ENCODE measurements around the gene OSBPL2.

Gene OSBPL2

DNA sequence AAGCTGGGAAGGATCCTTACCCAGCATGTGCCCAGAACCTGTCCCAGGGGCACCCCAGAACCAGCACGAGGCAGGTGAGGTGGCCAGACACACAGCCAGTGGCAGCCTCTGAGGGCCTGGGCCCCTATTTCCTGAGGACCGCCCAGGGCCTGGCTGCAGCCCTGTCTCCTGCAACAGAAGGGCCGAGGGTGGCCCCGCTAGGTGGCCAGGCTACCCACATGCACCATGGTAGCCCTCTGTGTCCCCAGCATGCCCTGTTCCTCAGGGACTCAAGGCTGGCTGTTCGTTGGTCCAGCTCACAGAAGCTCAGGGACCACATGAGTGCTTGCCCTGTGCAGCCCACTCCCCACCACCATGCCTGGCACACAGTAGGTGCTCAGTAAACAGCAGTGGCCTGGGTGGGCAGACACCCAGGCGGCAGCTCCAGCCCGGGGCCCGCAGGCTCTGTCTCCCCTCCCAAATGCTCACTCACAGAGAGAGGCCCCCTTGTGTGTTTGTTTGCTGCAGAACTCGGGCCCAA lies 26.5 kb upstream of the OSBPL2 start:
- TF ChIP-seq POLR2A (IDR thresholded peaks at IDR 0.05; ENCODE audit: low read depth, low read length): no peak
- FAIRE-seq (no peak), DNase-seq (ENCODE audit: insufficient read length, low spot score) (no peak)

- DNase-seq (ENCODE audit: insufficient read length, low spot score): no peak
- no peak for FAIRE-seq
- TF ChIP-seq POLR2A (IDR thresholded peaks at IDR 0.05; ENCODE audit: low read depth, low read length): no peak
Observed at GRCh38 chr20:62212299-62212698, 26.0 kb upstream of the OSBPL2 start.

GRCh38 chr20:62214067-62214466 lies 24.3 kb upstream of the OSBPL2 start:
- TF ChIP-seq POLR2A (IDR thresholded peaks at IDR 0.05; ENCODE audit: low read depth, low read length): no peak
- FAIRE-seq: no peak
- no peak for DNase-seq (ENCODE audit: insufficient read length, low spot score)

- TF ChIP-seq POLR2A (IDR thresholded peaks at IDR 0.05; ENCODE audit: low read depth, low read length): no peak
- DNase-seq (ENCODE audit: insufficient read length, low spot score) (no peak), FAIRE-seq (no peak)
Observed at GRCh38 chr20:62215020-62215990, 23.0 kb upstream of the OSBPL2 start.

DNA sequence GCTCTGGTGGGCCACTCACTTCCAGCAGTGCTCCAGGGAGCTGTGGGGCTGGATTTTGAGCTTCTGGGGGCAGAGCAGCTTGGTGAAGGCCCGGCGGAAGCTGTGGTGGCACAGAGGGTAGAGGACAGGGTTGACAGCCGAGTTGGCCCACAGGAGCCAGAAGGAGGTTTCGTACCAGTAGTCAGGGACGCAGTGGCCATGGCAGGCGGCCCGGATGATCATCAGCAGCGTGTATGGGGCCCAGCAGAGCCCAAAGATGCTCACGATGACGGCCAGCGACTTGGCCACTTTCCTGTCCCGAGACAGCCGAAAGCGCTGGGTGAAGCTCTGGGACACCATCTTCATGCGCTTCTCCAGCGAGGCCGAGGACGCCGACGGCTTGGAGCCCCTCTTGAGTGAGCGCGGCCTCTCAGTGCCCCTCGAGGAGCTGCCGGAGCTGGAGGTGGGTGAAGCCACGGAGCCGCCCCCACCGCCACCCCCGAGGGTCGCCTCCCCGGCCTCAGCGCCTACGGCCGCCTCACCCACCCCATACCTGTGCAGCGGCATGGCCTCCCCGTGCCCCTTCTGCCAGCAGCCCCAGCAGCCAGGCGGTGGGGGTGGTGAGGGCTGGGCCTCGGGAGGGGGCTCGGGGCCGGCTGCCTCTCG lies 22.2 kb upstream of the OSBPL2 start:
- DNase-seq (ENCODE audit: insufficient read length, low spot score) (no peak), FAIRE-seq (no peak)
- TF ChIP-seq POLR2A (IDR thresholded peaks at IDR 0.05; ENCODE audit: low read depth, low read length): no peak

DNA sequence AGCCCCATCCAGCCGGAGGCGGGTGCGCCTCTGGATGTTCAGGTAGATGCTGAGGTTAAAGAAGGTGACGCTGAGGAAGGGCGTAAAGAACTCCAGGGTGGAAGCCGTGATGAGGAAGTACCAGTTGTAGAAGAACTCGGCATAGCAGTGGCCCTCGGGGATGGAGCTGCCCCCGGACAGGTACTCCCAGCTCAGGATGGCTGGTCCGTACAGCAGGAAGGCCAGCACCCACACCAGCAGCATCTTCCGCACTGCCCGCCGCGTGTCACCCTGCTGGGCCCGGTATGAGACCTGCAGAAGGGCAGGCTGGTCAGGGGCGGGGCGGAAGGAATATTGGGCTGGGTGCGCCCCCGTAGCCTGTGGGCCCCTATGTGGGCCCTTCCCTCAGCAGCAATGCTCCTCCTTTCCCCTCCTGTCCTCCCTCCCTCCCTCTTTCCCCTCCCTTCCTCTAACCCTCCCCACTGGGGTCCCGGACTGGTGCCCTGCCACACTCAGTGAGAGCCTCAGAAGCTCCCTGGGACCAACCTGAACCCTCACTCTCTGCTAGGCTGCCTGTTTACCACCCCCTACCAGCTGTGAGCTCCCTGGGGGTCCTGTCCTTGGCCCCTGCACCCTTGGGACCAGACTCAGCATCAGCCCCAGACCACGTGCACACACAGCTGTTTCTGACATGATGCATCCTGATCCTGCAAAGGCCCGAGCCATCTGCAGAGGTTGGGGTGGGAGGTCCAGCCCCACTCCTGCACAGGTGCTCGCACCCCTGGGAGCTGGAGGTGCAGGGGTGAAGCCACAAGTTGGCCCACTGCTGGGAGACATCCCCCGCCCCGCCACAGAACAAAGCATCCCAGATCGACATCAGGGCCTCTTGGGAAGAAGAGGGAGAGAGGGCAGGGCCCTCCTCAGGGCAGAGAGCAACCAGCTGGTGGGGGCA lies 21.4 kb upstream of the OSBPL2 start:
- no peak for FAIRE-seq
- DNase-seq (ENCODE audit: insufficient read length, low spot score): no peak

DNA sequence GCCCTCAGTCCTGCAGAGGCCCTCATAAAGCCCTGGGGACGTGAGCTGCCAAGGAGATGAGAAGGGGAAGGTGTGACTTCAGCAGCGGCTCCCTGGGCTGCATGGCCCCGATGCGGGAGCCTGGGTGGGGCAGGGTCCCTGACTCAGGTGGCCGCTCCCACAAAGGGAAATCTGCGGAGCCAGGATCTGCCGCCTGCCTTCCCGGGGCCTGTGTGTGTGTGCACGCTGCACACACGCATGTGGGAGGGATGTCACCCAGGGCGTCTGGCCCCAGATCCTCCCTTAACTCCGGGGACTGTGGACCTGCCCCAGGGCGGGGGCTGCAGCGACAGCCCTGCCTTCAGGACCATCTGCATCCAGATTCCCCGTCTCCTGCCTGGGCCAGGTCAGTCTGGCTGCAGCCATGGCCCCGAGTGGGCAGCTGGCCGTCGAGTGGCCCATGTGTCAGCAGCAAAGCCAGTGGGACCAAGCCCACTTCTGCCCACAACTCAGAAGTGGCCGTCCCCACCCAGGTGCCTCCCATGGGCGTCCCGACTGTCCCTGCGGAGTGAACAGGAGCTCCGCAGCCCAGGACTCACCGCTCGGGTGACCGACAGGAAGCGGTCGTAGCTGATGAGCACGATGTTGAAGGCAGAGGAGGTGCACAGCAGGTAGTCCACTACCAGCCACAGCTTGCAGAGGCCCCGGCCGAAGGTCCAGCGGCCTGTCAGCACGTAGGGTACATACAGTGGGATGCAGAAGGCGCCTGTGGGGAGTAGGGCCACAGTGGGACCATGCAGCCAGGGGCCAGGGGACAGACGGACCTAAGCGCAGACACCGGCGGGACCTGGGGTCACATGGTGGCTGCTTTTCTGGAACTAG lies 20.2 kb upstream of the OSBPL2 start:
- TF ChIP-seq POLR2A (IDR thresholded peaks at IDR 0.05; ENCODE audit: low read depth, low read length): no peak
- no peak for FAIRE-seq

More for the DNA sequence above, 21.4 kb upstream of the OSBPL2 start:
- TF ChIP-seq POLR2A (IDR thresholded peaks at IDR 0.05; ENCODE audit: low read depth, low read length): no peak

DNA sequence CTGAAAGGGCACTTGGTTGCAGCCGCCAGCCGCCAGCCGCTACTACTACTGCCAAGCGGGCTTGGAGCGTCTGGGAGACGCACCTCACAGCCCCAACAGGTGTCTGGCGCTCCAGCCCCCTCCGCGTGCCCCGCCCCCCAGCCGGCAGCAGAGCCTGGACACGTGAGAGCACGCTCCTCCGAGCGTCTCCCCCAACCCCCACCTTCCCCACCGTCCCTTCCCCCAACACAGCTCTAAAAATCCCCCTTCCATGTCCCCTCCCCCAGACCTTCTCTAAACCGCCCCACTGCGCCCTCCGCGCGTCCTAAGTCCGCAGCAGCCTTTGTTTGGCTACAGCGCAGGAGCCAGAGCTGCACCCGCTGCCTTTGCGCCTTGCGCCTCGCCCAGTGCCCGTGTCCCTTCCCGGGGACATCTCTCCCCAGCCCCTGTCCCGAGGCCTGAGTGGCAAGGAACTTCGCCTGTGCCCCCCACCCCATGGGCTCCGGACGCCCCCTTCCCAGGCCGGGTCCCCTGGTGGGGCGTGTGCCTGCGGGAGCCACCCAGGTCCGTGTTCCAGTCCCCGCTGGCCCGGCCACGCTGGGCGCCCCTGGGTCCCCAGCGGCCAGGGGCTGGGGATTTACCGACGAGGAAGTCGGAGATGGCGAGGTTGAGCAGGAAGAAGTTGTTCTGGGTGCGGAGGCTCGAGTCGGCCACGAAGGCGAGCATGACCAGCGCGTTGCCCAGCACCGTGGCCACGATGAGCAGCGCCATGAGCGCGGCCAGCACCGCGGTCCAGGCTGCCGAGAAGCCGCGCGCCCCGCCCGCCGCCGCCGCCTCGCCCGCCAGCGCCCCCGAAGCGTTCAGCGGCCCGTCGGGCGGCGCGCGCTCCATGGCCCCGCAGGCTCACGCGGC lies 19.0 kb upstream of the OSBPL2 start:
- no peak for TF ChIP-seq POLR2A (IDR thresholded peaks at IDR 0.05; ENCODE audit: low read depth, low read length)
- DNase-seq (ENCODE audit: insufficient read length, low spot score) (no peak), FAIRE-seq (no peak)

More for the DNA sequence above, 20.2 kb upstream of the OSBPL2 start:
- no peak for DNase-seq (ENCODE audit: insufficient read length, low spot score)

- DNase-seq (ENCODE audit: insufficient read length, low spot score) (no peak), FAIRE-seq (no peak)
- no peak for TF ChIP-seq POLR2A (IDR thresholded peaks at IDR 0.05; ENCODE audit: low read depth, low read length)
Observed at GRCh38 chr20:62219992-62220665, 18.2 kb upstream of the OSBPL2 start, which contains the start of gene HRH3. HRH3 (minus strand) TSS chr20:62220278; CDS start chr20:62219970, 308 bp downstream.

DNA sequence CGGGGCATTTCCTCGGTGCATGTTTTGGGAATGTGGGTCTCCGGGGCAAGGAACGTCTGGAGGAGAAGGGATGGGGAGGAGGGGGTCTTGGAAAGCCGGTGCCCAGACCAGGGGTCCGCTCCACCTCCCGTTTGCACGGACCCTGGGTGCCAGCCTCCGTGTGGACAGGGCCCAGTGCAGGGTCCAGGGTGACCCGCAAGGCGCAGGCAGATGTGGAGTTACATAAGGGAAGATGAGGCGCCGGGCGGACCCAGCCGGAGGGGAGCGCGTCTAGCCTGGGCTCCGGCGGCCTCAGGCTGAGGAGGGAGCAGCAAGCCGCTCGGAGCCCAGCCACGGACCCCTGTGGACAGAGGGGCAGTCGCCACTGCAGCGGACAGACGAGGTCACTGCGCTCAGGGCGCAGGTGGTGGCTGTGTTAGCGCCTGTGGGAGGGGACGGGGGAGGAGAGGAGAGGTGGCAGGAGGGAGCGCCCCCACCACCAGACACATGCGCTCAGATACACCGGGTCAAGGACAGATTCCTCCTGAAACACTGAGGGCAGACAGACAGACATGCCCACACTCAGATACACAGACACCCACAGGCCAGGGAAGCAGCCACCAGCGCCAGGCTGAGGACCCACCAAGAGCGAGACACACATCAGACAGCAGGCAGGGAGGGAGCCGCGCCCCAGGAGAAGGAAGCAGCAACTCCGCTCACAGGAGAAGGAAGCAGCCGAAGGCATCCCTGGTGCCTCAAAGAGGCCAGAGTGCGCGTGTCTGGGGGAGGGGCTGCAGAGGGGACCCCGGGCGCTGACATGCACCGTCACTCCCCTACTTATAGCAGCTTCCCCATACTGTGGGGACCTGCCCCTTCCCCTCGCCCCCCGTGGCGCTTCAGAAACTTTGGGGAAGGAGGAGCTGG lies 17.4 kb upstream of the OSBPL2 start:
- TF ChIP-seq POLR2A (IDR thresholded peaks at IDR 0.05; ENCODE audit: low read depth, low read length): no peak
- no peak for FAIRE-seq
- DNase-seq (ENCODE audit: insufficient read length, low spot score): no peak
